Keratinocyte (primary cell): ENCODE data around the gene CCDC33. TPM values are rescaled to one million over a fixed set of nuclear protein-coding genes. Genes with fewer than 3 reads are reported as not detected.

ENCODE experiments used
- DNase-seq: peaks from one replicate; pipeline ENCODE4 v3.0.0-alpha.2; 2011; ENCODE audit warnings: low read depth, missing footprints, low spot score
- FAIRE-seq: peaks from 2 replicates; lab custom pipeline; 2011; peaks lifted over from hg19 to GRCh38; lab: Jason Lieb, UNC
- H2AFZ ChIP-seq: 2 replicates; pipeline ENCODE4 v1.6.0; 2012; ENCODE audit warnings: low read length, control low read depth, inconsistent platforms; ENCODE audit not compliant: control insufficient read depth
- H3K27ac ChIP-seq: 2 replicates; pipeline ENCODE4 v1.5.1; 2011; ENCODE audit warnings: low read length; ENCODE audit not compliant: control insufficient read depth, insufficient read depth
- H3K27me3 ChIP-seq: 3 replicates; pipeline ENCODE4 v1.6.0; 2011; ENCODE audit warnings: low read length; ENCODE audit not compliant: control insufficient read depth, insufficient read depth; ENCODE audit errors: extremely low read depth
- H3K36me3 ChIP-seq, 2 experiments: 2 replicates in 1 of 2; 3 replicates in 1 of 2; pipeline ENCODE4 v1.5.1; 2011; ENCODE audit warnings: low read length in 2 of 2, mild to moderate bottlenecking in 1 of 2; ENCODE audit not compliant: control insufficient read depth in 2 of 2, insufficient read depth in 2 of 2; ENCODE audit errors: extremely low read depth in 1 of 2
- H3K4me1 ChIP-seq: 3 replicates; pipeline ENCODE4 v1.5.1; 2011; ENCODE audit warnings: low read length; ENCODE audit not compliant: control insufficient read depth, insufficient read depth; ENCODE audit errors: extremely low read depth
- H3K4me2 ChIP-seq: 3 replicates; pipeline ENCODE4 v1.6.0; 2011; ENCODE audit warnings: low read depth, low read length; ENCODE audit not compliant: control insufficient read depth, insufficient read depth; ENCODE audit errors: extremely low read depth
- H3K4me3 ChIP-seq, 3 experiments: fragments of 200-600 bp in 1 of 3; sonication (generic) in 1 of 3; 2 replicates in 2 of 3; 3 replicates in 1 of 3; pipeline ENCODE4 v1.5.1; 2011 to 2016; ENCODE audit warnings: low read length in 3 of 3, mild to moderate bottlenecking in 3 of 3, control low read depth in 2 of 3, inconsistent platforms in 1 of 3, low read depth in 1 of 3, mixed read lengths in 1 of 3, mixed run types in 1 of 3, moderate library complexity in 1 of 3; ENCODE audit not compliant: control insufficient read depth in 2 of 3, insufficient read depth in 2 of 3; ENCODE audit errors: extremely low read depth in 1 of 3
- H3K79me2 ChIP-seq: 2 replicates; pipeline ENCODE4 v1.6.0; 2012; ENCODE audit warnings: low read length; ENCODE audit not compliant: control insufficient read depth, insufficient read depth
- H3K9ac ChIP-seq: 3 replicates; pipeline ENCODE4 v1.6.0; 2011; ENCODE audit warnings: low read length; ENCODE audit not compliant: control insufficient read depth, insufficient read depth; ENCODE audit errors: extremely low read depth
- H3K9me1 ChIP-seq: 3 replicates; pipeline ENCODE4 v1.6.0; 2011; ENCODE audit warnings: low read length; ENCODE audit not compliant: control insufficient read depth, insufficient read depth; ENCODE audit errors: extremely low read depth
- H3K9me3 ChIP-seq: 2 replicates; pipeline ENCODE4 v1.5.1; 2012; ENCODE audit warnings: low read depth, low read length; ENCODE audit not compliant: control insufficient read depth
- H4K20me1 ChIP-seq: 3 replicates; pipeline ENCODE4 v1.6.0; 2011; ENCODE audit warnings: low read length; ENCODE audit not compliant: control insufficient read depth, insufficient read depth; ENCODE audit errors: extremely low read depth
- EZH2 ChIP-seq: IDR thresholded peaks from one replicate; pipeline ENCODE4 v1.6.1; 2012; ENCODE audit warnings: inconsistent platforms, mild to moderate bottlenecking, low read length, moderate library complexity
- dilution Hi-C: fragments of 300-500 bp; cut with MboI; formaldehyde crosslinking; loops from one replicate; pipeline ENCODE4 v1.7.0; 2020; ENCODE audit warnings: low sequenced_read_pairs; ENCODE audit not compliant: extremely low pct_ligation_motif_present
- polyA plus RNA-seq, 5 experiments: library from polyadenylated mRNA; depleted of rRNA in 3 of 5; stranded (reverse) in 3 of 5; stranded (forward) in 1 of 5; unstranded in 1 of 5; fragments of >200 nt; gene quantifications; 1 replicate in 1 of 5; 2 replicates in 3 of 5; 3 replicates in 1 of 5; pipeline versions ENCODE4 v1.2.1 to v1.2.3, GENCODE V29; 2011 to 2012; ENCODE audit warnings: missing spikeins in 2 of 5, low read depth in 1 of 5, low replicate concordance in 1 of 5
- TF ChIP-seq, protein P1 (sequence below), 3 experiments: IDR thresholded peaks in 1 of 3; conservative IDR thresholded peaks in 1 of 3; optimal IDR thresholded peaks in 1 of 3; 2 replicates in 2 of 3; 3 replicates in 1 of 3; pipeline versions ENCODE3 to v1.5.1; 2011; ENCODE audit warnings: low read length in 3 of 3, mild to moderate bottlenecking in 3 of 3, moderate library complexity in 2 of 3, control low read depth in 1 of 3, inconsistent platforms in 1 of 3; ENCODE audit not compliant: insufficient read depth in 2 of 3; ENCODE audit errors: extremely low read depth in 1 of 3

CCDC33 gene
- polyA plus RNA-seq, 1 donor (not counting 4 experiments of a cell fraction or from before 2014, with no cell fraction given): not detected

DNA sequence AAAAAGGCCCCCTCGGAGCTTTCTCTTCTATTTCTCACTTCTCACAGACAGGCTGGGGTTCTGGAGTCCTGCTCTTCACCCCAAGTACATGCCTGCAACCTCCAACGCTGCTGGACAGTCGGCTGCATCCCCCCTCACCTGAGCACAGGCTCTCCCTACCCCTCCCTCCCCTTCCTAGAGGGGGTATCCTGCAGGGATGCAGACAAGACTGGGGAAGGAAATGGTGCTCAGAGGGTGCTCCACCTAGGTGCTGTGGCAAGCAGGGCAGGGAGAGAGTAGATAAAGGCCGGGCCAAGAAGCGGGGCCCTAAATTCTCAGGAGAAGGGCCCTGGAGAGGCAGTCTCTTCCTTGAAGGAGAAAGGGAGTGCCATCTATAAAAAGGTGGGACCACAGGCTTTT lies 26.6 kb upstream of the CCDC33 start:
- no peaks in the 10 kb centered on the region for H3K36me3 ChIP-seq
- H2AFZ ChIP-seq: no peak overlapping the region
- TF ChIP-seq EZH2: no peak
- TF ChIP-seq, protein P1, sequence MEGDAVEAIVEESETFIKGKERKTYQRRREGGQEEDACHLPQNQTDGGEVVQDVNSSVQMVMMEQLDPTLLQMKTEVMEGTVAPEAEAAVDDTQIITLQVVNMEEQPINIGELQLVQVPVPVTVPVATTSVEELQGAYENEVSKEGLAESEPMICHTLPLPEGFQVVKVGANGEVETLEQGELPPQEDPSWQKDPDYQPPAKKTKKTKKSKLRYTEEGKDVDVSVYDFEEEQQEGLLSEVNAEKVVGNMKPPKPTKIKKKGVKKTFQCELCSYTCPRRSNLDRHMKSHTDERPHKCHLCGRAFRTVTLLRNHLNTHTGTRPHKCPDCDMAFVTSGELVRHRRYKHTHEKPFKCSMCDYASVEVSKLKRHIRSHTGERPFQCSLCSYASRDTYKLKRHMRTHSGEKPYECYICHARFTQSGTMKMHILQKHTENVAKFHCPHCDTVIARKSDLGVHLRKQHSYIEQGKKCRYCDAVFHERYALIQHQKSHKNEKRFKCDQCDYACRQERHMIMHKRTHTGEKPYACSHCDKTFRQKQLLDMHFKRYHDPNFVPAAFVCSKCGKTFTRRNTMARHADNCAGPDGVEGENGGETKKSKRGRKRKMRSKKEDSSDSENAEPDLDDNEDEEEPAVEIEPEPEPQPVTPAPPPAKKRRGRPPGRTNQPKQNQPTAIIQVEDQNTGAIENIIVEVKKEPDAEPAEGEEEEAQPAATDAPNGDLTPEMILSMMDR (optimal IDR thresholded peaks at IDR 0.05 in 1 of 3, IDR thresholded peaks at IDR 0.05 in 1 of 3, conservative IDR thresholded peaks at IDR 0.05 in 1 of 3; ENCODE audit: extremely low read depth in 1 of 3, insufficient read depth in 2 of 3, low read length in 3 of 3): no peak
- no peak overlapping the region for H3K4me2 ChIP-seq
- dilution Hi-C loops: no loop called here
- DNase-seq: no peak
- no peak overlapping the region for H3K4me3 ChIP-seq
- peaks cover 38% of the 10 kb centered on the region for H3K27me3 ChIP-seq
- H4K20me1 ChIP-seq: no peaks in the 10 kb centered on the region
- H3K9ac ChIP-seq: no peak overlapping the region
- H3K9me3 ChIP-seq: no peaks in the 10 kb centered on the region
- H3K9me1 ChIP-seq: no peaks in the 10 kb centered on the region
- no peaks in the 10 kb centered on the region for H3K79me2 ChIP-seq
- no peak for FAIRE-seq
- no peak overlapping the region for H3K27ac ChIP-seq
- peaks cover 1% of the 10 kb centered on the region for H3K4me1 ChIP-seq

DNA sequence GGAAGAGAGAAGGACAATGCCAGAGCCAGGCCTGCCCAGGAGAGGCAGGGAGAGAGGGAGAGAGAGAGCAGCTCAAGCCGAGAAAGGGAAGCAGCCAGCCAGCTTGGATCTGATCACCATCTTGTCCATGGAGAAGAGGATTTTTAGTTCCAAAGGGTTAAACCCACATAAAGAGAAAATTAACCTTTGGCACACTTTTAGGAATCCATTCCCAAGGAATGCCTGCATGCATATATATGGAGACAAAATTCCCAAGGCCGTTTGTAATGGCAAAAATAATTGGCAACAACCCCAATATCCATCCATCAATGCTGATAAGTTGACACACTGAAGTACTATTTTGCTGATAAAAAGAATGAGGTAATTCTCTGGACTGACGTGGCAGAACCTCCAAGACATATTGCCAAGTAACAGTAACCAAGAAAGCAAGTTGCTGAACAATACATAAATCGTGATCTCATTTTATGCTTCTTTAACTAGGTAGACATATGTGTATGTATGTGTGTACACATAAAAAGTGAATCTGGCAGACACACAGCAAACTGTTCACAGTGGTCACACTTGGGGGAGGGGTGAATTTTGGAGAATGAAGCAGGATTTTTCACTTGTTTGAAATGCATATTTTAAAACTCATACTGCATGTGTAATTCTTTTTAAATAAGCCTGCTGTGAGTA lies 26.0 kb upstream of the CCDC33 start:
- peaks cover 42% of the 10 kb centered on the region for H3K27me3 ChIP-seq
- DNase-seq (no peak), FAIRE-seq (no peak)
- no peak overlapping the region for H3K4me3 ChIP-seq
- no peaks in the 10 kb centered on the region for H3K9me1 ChIP-seq
- no peak overlapping the region for H3K27ac ChIP-seq
- H3K9me3 ChIP-seq: no peaks in the 10 kb centered on the region
- no peak overlapping the region for H2AFZ ChIP-seq
- no peaks in the 10 kb centered on the region for H3K36me3 ChIP-seq
- TF ChIP-seq EZH2: no peak
- TF ChIP-seq, protein P1 (optimal IDR thresholded peaks at IDR 0.05 in 1 of 3, IDR thresholded peaks at IDR 0.05 in 1 of 3, conservative IDR thresholded peaks at IDR 0.05 in 1 of 3; ENCODE audit: extremely low read depth in 1 of 3, insufficient read depth in 2 of 3, low read length in 3 of 3): no peak
- no peak overlapping the region for H3K4me2 ChIP-seq
- H3K79me2 ChIP-seq: no peaks in the 10 kb centered on the region
- H3K9ac ChIP-seq: no peak overlapping the region
- dilution Hi-C loops: no loop called here
- H3K4me1 ChIP-seq: peaks cover 5% of the 10 kb centered on the region
- H4K20me1 ChIP-seq: no peaks in the 10 kb centered on the region
